ENCODE results near the gene REXO5.

DNA sequence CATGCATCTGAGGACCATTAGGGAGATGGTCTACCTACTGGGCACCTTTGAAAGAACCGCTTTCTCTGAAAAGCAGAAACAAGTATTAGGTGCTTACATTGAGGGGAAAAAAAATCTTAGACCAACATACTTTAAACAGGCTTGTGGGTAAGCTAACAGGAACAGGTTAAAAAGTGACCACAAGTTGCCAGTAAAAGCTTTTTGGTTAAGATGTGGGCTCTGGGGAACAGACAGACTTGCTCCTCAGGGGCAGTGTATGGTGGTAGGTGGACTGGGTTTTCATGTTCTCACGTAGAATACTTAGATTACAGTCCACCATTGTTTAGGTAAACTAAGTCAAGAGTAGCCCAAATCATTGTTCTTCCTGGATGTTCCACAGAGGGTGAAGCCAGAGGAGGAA lies 41.2 kb downstream of the REXO5 start:
- TF ChIP-seq, protein P1, sequence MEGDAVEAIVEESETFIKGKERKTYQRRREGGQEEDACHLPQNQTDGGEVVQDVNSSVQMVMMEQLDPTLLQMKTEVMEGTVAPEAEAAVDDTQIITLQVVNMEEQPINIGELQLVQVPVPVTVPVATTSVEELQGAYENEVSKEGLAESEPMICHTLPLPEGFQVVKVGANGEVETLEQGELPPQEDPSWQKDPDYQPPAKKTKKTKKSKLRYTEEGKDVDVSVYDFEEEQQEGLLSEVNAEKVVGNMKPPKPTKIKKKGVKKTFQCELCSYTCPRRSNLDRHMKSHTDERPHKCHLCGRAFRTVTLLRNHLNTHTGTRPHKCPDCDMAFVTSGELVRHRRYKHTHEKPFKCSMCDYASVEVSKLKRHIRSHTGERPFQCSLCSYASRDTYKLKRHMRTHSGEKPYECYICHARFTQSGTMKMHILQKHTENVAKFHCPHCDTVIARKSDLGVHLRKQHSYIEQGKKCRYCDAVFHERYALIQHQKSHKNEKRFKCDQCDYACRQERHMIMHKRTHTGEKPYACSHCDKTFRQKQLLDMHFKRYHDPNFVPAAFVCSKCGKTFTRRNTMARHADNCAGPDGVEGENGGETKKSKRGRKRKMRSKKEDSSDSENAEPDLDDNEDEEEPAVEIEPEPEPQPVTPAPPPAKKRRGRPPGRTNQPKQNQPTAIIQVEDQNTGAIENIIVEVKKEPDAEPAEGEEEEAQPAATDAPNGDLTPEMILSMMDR (IDR thresholded peaks at IDR 0.05), result no peak
- TF ChIP-seq POLR2AphosphoS5 (IDR thresholded peaks at IDR 0.05), result no peak
- TF ChIP-seq POLR2A (IDR thresholded peaks at IDR 0.05), result no peak
- TF ChIP-seq EP300 (IDR thresholded peaks at IDR 0.05), result no peak
